OCI-LY7 (cell line): ENCODE data around the gene POGLUT2. TPM values are rescaled to one million over a fixed set of nuclear protein-coding genes. Genes with fewer than 3 reads are reported as not detected.

ENCODE experiments used
- BruUV-seq: library from RNA; stranded (reverse); fragments of 400-500 nt; replicated peaks from 2 replicates; lab custom pipeline; 2021; lab: Mats Ljungman, UMichigan
- CTCF ChIA-PET: fragments of 300-600 bp; sonication (Branson Sonifier 250); formaldehyde crosslinking; loops from one replicate; lab custom pipeline; 2022; ENCODE audit warnings: antibody characterized with exemption; ENCODE audit not compliant: unreplicated experiment; lab: Charles Lee
- POLR2A ChIA-PET: fragments of 300-600 bp; sonication (Branson Sonifier 250); formaldehyde crosslinking; loops from one replicate; lab custom pipeline; 2022; ENCODE audit warnings: antibody characterized with exemption; lab: Charles Lee
- DNase-seq: peaks from one replicate; pipeline ENCODE4 v3.0.0-alpha.2; 2015; ENCODE audit warnings: low spot score
- H2AFZ ChIP-seq: fragments of 200-600 bp; sonication (generic), shearing (Covaris generic); 2 replicates; pipeline ENCODE4 v1.6.1; 2014; ENCODE audit warnings: mild to moderate bottlenecking, antibody characterized with exemption, low read length, moderate library complexity
- H3K27ac ChIP-seq: fragments of 200-600 bp; sonication (generic); 2 replicates; pipeline ENCODE4 v1.5.1; 2014; ENCODE audit warnings: mixed run types, low read depth, mild to moderate bottlenecking, moderate library complexity, low read length, inconsistent platforms; ENCODE audit not compliant: poor library complexity, severe bottlenecking
- H3K36me3 ChIP-seq: fragments of 200-600 bp; sonication (generic); 2 replicates; pipeline ENCODE4 v1.6.1; 2014; ENCODE audit warnings: mild to moderate bottlenecking, antibody characterized with exemption, low read length, moderate library complexity, mixed read lengths; ENCODE audit not compliant: insufficient read depth
- H3K4me1 ChIP-seq: fragments of 200-600 bp; sonication (generic); 2 replicates; pipeline ENCODE4 v1.5.1; 2014; ENCODE audit warnings: mild to moderate bottlenecking, low read length; ENCODE audit not compliant: insufficient read depth, poor library complexity, severe bottlenecking
- H3K4me2 ChIP-seq: fragments of 200-600 bp; sonication (generic); 2 replicates; pipeline ENCODE4 v1.6.1; 2014; ENCODE audit warnings: mild to moderate bottlenecking, low read length
- H3K4me3 ChIP-seq: fragments of 200-600 bp; sonication (generic); 2 replicates; pipeline ENCODE4 v1.5.1; 2014; ENCODE audit warnings: mild to moderate bottlenecking, low read depth, low read length; ENCODE audit not compliant: poor library complexity, severe bottlenecking
- H3K79me2 ChIP-seq: fragments of 200-600 bp; sonication (generic); 2 replicates; pipeline ENCODE4 v1.6.1; 2016; ENCODE audit warnings: low read depth, mild to moderate bottlenecking, low read length, moderate library complexity, mixed read lengths; ENCODE audit not compliant: insufficient read depth
- H3K9me2 ChIP-seq: fragments of 200-600 bp; sonication (generic); 2 replicates; pipeline ENCODE4 v1.6.1; 2016; ENCODE audit warnings: mild to moderate bottlenecking, low read length, mixed read lengths; ENCODE audit not compliant: insufficient read depth
- H3K9me3 ChIP-seq: fragments of 200-600 bp; sonication (generic); 2 replicates; pipeline ENCODE4 v1.6.1; 2014; ENCODE audit warnings: mild to moderate bottlenecking, mixed run types, low read length, mixed read lengths
- H4K20me1 ChIP-seq: fragments of 200-600 bp; sonication (generic); 2 replicates; pipeline ENCODE4 v1.6.1; 2014; ENCODE audit warnings: mild to moderate bottlenecking, antibody characterized with exemption, low read length, moderate library complexity, mixed read lengths; ENCODE audit not compliant: insufficient read depth
- CTCF ChIP-seq: fragments of 200-600 bp; sonication (generic); conservative IDR thresholded peaks from 2 replicates; pipeline ENCODE4 v1.5.1; 2014; ENCODE audit warnings: mild to moderate bottlenecking, antibody characterized with exemption, low read length, moderate library complexity, mixed read lengths
- EZH2phosphoT487 ChIP-seq: fragments of 200-600 bp; sonication (generic); IDR thresholded peaks from 2 replicates; pipeline ENCODE4 v1.6.1; 2018; ENCODE audit warnings: low read depth, borderline replicate concordance, mild to moderate bottlenecking, mixed run types, antibody characterized with exemption, low read length, moderate library complexity, mixed read lengths
- intact Hi-C: fragments of 100-400 bp; cut with micrococcal nuclease; formaldehyde crosslinking; loops from one replicate; pipeline ENCODE4 v1.10.0; 2022; ENCODE audit not compliant: unreplicated experiment
- total RNA-seq, 2 experiments: library from RNA; depleted of rRNA in 1 of 2; stranded (reverse); fragments of >200 nt in 1 of 2; shearing (Covaris generic) in 1 of 2; gene quantifications; 2 replicates each; pipeline ENCODE4 v1.2.3, GENCODE V29; 2014 to 2022

POGLUT2 gene
- total RNA-seq, 2 experiments from 2014 or later: not detected

- Histone ChIP-seq H2AFZ (peak overlapping the region; percentile 82), H3K27ac (peak overlapping the region; percentile 89), H3K4me3 (peak overlapping the region; percentile 99), H3K4me1 (peaks cover 15% of the 10 kb centered on the region), H3K9me2 (no peaks in the 10 kb centered on the region), H3K4me2 (peak overlapping the region; percentile 98), H3K9me3 (no peaks in the 10 kb centered on the region), H3K36me3 (peaks cover 2% of the 10 kb centered on the region; the same call in 1 of the 2 replicates), H4K20me1 (no peaks in the 10 kb centered on the region; the same call in 1 of the 2 replicates), H3K79me2 (peaks cover 31% of the 10 kb centered on the region)
- CTCF ChIA-PET: no interaction called here
- peak; percentile 69 for DNase-seq
- no peak for TF ChIP-seq EZH2phosphoT487
- no peak for TF ChIP-seq CTCF
- BruUV-seq: no TSS peak
- intact Hi-C loops: loop anchor here (1.0 to 5.0 kb wide), 3 partner anchors 74 to 266 kb away; partner anchors contain the start of genes TEX30 and TPP2
- POLR2A ChIA-PET: interaction anchor here (0.6 to 1.5 kb wide), 3 partner anchors 35 to 265 kb away, joined by 3 to 4 read pairs (median 4); partner anchors contain the start of gene TPP2
Measured at GRCh38 chr13:102846261-102847015, 47.7 kb upstream of the POGLUT2 start.

GRCh38 chr13:102845630-102846260 lies 47.0 kb upstream of the POGLUT2 start, which contains the start of gene ERCC5:
Gene ERCC5 (plus strand): TSS chr13:102846032. CDS start chr13:102846267, 235 bp downstream.
- no peak for TF ChIP-seq EZH2phosphoT487
- TF ChIP-seq CTCF: no peak
- Histone ChIP-seq H3K4me2 (peak within 1 kb of the TSS; percentile 98), H3K4me3 (peak within 1 kb of the TSS; percentile 99), H3K79me2 (peaks cover 31% of the 10 kb centered on the region), H3K9me3 (no peaks in the 10 kb centered on the region), H3K27ac (peak within 1 kb of the TSS; percentile 89), H4K20me1 (no peaks in the 10 kb centered on the region; the same call in 1 of the 2 replicates), H3K9me2 (no peaks in the 10 kb centered on the region), H3K4me1 (peaks cover 15% of the 10 kb centered on the region), H3K36me3 (peaks cover 2% of the 10 kb centered on the region; the same call in 1 of the 2 replicates), H2AFZ (peak within 1 kb of the TSS; percentile 82)
- ChIA-PET POLR2A (interaction anchor here (0.6 to 1.5 kb wide), 5 partner anchors 35 to 264 kb away, joined by 3 to 6 read pairs (median 4); partner anchors contain the start of gene TPP2), CTCF (no interaction called here)
- intact Hi-C loops: loop anchor here (1.0 to 5.0 kb wide), 2 partner anchors 73 to 249 kb away; partner anchors contain the start of genes TEX30 and TPP2
- BruUV-seq: no TSS peak
- DNase-seq: peak; percentile 90
